ENCODE measurements around the gene FABP3. TPM values are rescaled to one million over a fixed set of nuclear protein-coding genes. Genes with fewer than 3 reads are reported as not detected.

Gene FABP3
- total RNA-seq, 4 donors from 2014 or later: 4.9 to 15.6 (median 12.9) TPM

- ATAC-seq (ENCODE audit: low FRiP score) (no peak), DNase-seq (ENCODE audit: low spot score) (no peak)
- no peak for TF ChIP-seq CTCF (IDR thresholded peaks at IDR 0.05)
These were observed 42.8 kb upstream of the FABP3 start for GRCh38 chr1:31415658-31416057.

- TF ChIP-seq CTCF (IDR thresholded peaks at IDR 0.05): no peak
- DNase-seq (ENCODE audit: low spot score): no peak
- ATAC-seq (ENCODE audit: low FRiP score): no peak
These were observed 42.1 kb upstream of the FABP3 start for GRCh38 chr1:31414980-31415370.

- TF ChIP-seq CTCF (IDR thresholded peaks at IDR 0.05): no peak
- DNase-seq (ENCODE audit: low spot score) (peak; percentile 54), ATAC-seq (ENCODE audit: low FRiP score) (peak; percentile 58)
These were observed 40.6 kb upstream of the FABP3 start for GRCh38 chr1:31413405-31414001.

GRCh38 chr1:31412732-31413404 lies 40.0 kb upstream of the FABP3 start, which contains the start of gene SERINC2:
TSS of gene SERINC2 (plus strand) at chr1:31413213. CDS start at chr1:31413266, 53 bp downstream.
- no peak for TF ChIP-seq CTCF (IDR thresholded peaks at IDR 0.05)
- DNase-seq (ENCODE audit: low spot score) (no peak), ATAC-seq (ENCODE audit: low FRiP score) (peak; percentile 47)

GRCh38 chr1:31412205-31412604 lies 39.3 kb upstream of the FABP3 start:
- ATAC-seq (ENCODE audit: low FRiP score): no peak
- no peak for TF ChIP-seq CTCF (IDR thresholded peaks at IDR 0.05)

GRCh38 chr1:31410871-31411270 lies 38.0 kb upstream of the FABP3 start:
- TF ChIP-seq CTCF (IDR thresholded peaks at IDR 0.05): no peak
- DNase-seq (ENCODE audit: low spot score) (no peak), ATAC-seq (ENCODE audit: low FRiP score) (no peak)

More at GRCh38 chr1:31412205-31412604, 39.3 kb upstream of the FABP3 start:
- DNase-seq (ENCODE audit: low spot score): no peak
